Right cardiac atrium (tissue), 5 donors: ENCODE data around the gene NUPR1. TPM values are rescaled to one million over a fixed set of nuclear protein-coding genes. Genes with fewer than 3 reads are reported as not detected.
"Not testable (repeated sequence)": the region's sequence is repeated elsewhere in the genome, so short reads cannot be mapped to it uniquely, and the experiment has no call there.

ENCODE experiments used
- ATAC-seq, 2 donors: fragments of 200-7000 bp; cut with Tn5 transposase; one replicate each; pipeline versions ENCODE4 v1.8.0 to v1.9.1; 2020; ENCODE audit warnings: moderate library complexity in 2 of 2, mild to moderate bottlenecking in 1 of 2
- DNase-seq, 3 donors: peaks; one replicate each; pipeline ENCODE4 v3.0.0-alpha.2; 2020
- H3K27ac ChIP-seq: one replicate; pipeline ENCODE4 v1.5.1; 2013; ENCODE audit warnings: mild to moderate bottlenecking, low read length, control low read depth, moderate library complexity
- H3K27me3 ChIP-seq: one replicate; pipeline ENCODE4 v1.6.1; 2013; ENCODE audit not compliant: control insufficient read depth, insufficient read depth
- H3K4me1 ChIP-seq: one replicate; pipeline ENCODE4 v1.6.1; 2013; ENCODE audit warnings: low read length; ENCODE audit not compliant: control insufficient read depth, insufficient read depth
- H3K4me3 ChIP-seq: one replicate; pipeline ENCODE4 v1.5.1; 2013; ENCODE audit warnings: low read length, control low read depth
- H3K9me3 ChIP-seq: one replicate; pipeline ENCODE4 v1.6.1; 2013; ENCODE audit warnings: low read length; ENCODE audit not compliant: control insufficient read depth
- WGBS: extraction: QIAGEN DNeasy Blood & Tissue Kit; methylation state at CpG from one replicate; pipeline ENCODE4 v1.1.7; 2013; 5-methylcytosine and 5-hydroxymethylcytosine counted together
- intact Hi-C, 4 donors: fragments of 100-400 bp; cut with DNase I; formaldehyde crosslinking; loops; one replicate each; pipeline versions ENCODE4 v1.11.0 to v1.14.0; 2022 to 2023
- polyA plus RNA-seq: library from polyadenylated mRNA; stranded (reverse); fragments of 200-250 nt; gene quantifications from one replicate; pipeline ENCODE4 v1.2.3, GENCODE V29; 2013
- total RNA-seq, 4 donors: library from RNA; stranded (reverse); fragmentation: NEBNext Ultra II Directional; extraction: Animal tissue kit (Norgen Biotek cat#: 25700); gene quantifications; one replicate each; pipeline ENCODE4 v1.2.1, GENCODE V29; 2021
- donor health status: healthy with polysubstance abuse.
- donor health status: DM: no; HTN: yes; CAD: no.
- donor health status: DM: no; HTN: no; CAD: no.
- donor health status: DM: no; HTN: yes; CAD: no; lungs with severe emphysema.
- donor health status: DM: yes; HTN: yes; CAD: no.

The NUPR1 gene
- total and polyA plus RNA-seq, 5 donors, result 63.7 to 106 (median 67.9) TPM

- intact Hi-C loops, result no loop called here
- no peak for ATAC-seq
- Histone ChIP-seq H3K4me1 (no peaks in the 10 kb centered on the region), H3K27ac (no peak overlapping the region), H3K27me3 (no peaks in the 10 kb centered on the region), H3K4me3 (no peak overlapping the region), H3K9me3 (no peaks in the 10 kb centered on the region)
- WGBS, result 78% methylated on average over 8 of the region's 8 CpGs
- peak in 1 of 3 donors; percentile 5 for DNase-seq
Observed at GRCh38 chr16:28504707-28505404, 33.9 kb downstream of the NUPR1 start.

GRCh38 chr16:28503470-28504259, 35.1 kb downstream of the NUPR1 start:
- H3K27ac ChIP-seq, result no peak overlapping the region
- H3K4me1 ChIP-seq, result no peaks in the 10 kb centered on the region
- H3K9me3 ChIP-seq, result no peaks in the 10 kb centered on the region
- DNase-seq (no peak), ATAC-seq (no peak)
- intact Hi-C loops, result no loop called here
- no peaks in the 10 kb centered on the region for H3K27me3 ChIP-seq
- 81% methylated on average over 15 of the region's 15 CpGs for WGBS
- H3K4me3 ChIP-seq, result no peak overlapping the region

GRCh38 chr16:28502290-28502689, 36.5 kb downstream of the NUPR1 start:
- intact Hi-C loops, result no loop called here

GRCh38 chr16:28501258-28502232, 37.2 kb downstream of the NUPR1 start:
- H3K27me3 ChIP-seq, result no peaks in the 10 kb centered on the region
- no peak for ATAC-seq
- intact Hi-C loops, result no loop called here
- no peaks in the 10 kb centered on the region for H3K4me1 ChIP-seq
- WGBS, result 82% methylated on average over 19 of the region's 19 CpGs
- no peak for DNase-seq
- H3K9me3 ChIP-seq, result no peaks in the 10 kb centered on the region
- H3K4me3 ChIP-seq, result no peak overlapping the region
- H3K27ac ChIP-seq, result no peak overlapping the region

More at GRCh38 chr16:28502290-28502689, 36.5 kb downstream of the NUPR1 start:
- Histone ChIP-seq H3K27ac (no peak overlapping the region), H3K27me3 (no peaks in the 10 kb centered on the region), H3K9me3 (no peaks in the 10 kb centered on the region), H3K4me1 (no peaks in the 10 kb centered on the region), H3K4me3 (no peak overlapping the region)
- ATAC-seq, result no peak
- DNase-seq, result no peak
- WGBS, result 63% methylated on average over 2 of the region's 2 CpGs

GRCh38 chr16:28500476-28501180, 38.1 kb downstream of the NUPR1 start:
- H3K4me1 ChIP-seq, H3K27ac ChIP-seq, H3K27me3 ChIP-seq, intact Hi-C loops, H3K9me3 ChIP-seq, ATAC-seq, H3K4me3 ChIP-seq: not testable (repeated sequence)
- DNase-seq, result peak in 1 of 3 donors; percentile 6
- 78% methylated on average over 18 of the region's 18 CpGs for WGBS

GRCh38 chr16:28499854-28500253, 38.9 kb downstream of the NUPR1 start:
- intact Hi-C loops, result loop anchor here in 1 of 4 donors (10.0 kb wide), 1 partner anchor 115 kb away; the partner anchor contains the start of gene SULT1A1

GRCh38 chr16:28498666-28499381, 40.0 kb downstream of the NUPR1 start:
- Histone ChIP-seq H3K4me3 (no peak overlapping the region), H3K9me3 (no peaks in the 10 kb centered on the region), H3K27me3 (no peaks in the 10 kb centered on the region), H3K27ac (no peak overlapping the region), H3K4me1 (no peaks in the 10 kb centered on the region)
- DNase-seq, result peak in 1 of 3 donors; percentile 11
- WGBS, result 86% methylated on average over 15 of the region's 15 CpGs
- intact Hi-C loops, result loop anchor here in 1 of 4 donors (10.0 kb wide), 1 partner anchor 116 kb away; the partner anchor contains the start of gene SULT1A1
- ATAC-seq, result no peak

More at GRCh38 chr16:28499854-28500253, 38.9 kb downstream of the NUPR1 start:
- no peaks in the 10 kb centered on the region for H3K27me3 ChIP-seq
- WGBS, result 72% methylated on average over 10 of the region's 10 CpGs
- ATAC-seq (no peak), DNase-seq (no peak)
- H3K4me1 ChIP-seq, result no peaks in the 10 kb centered on the region
- no peaks in the 10 kb centered on the region for H3K9me3 ChIP-seq
- H3K4me3 ChIP-seq, result no peak overlapping the region
- no peak overlapping the region for H3K27ac ChIP-seq

GRCh38 chr16:28497861-28498599, 40.7 kb downstream of the NUPR1 start:
- Histone ChIP-seq H3K4me1 (no peaks in the 10 kb centered on the region), H3K4me3 (no peak overlapping the region), H3K27ac (no peak overlapping the region), H3K27me3 (no peaks in the 10 kb centered on the region), H3K9me3 (no peaks in the 10 kb centered on the region)
- WGBS, result 85% methylated on average over 33 of the region's 33 CpGs
- no peak for DNase-seq
- intact Hi-C loops, result loop anchor here in 1 of 4 donors (10.0 kb wide), 1 partner anchor 117 kb away; the partner anchor contains the start of gene SULT1A1
- ATAC-seq, result no peak

- DNase-seq (peak in 1 of 3 donors; percentile 11), ATAC-seq (no peak)
- no peaks in the 10 kb centered on the region for H3K27me3 ChIP-seq
- intact Hi-C loops, result loop anchor here in 1 of 4 donors (10.0 kb wide), 1 partner anchor 117 kb away; the partner anchor contains the start of gene SULT1A1
- no peaks in the 10 kb centered on the region for H3K9me3 ChIP-seq
- no peaks in the 10 kb centered on the region for H3K4me1 ChIP-seq
- WGBS, result 83% methylated on average over 9 of the region's 9 CpGs
- H3K4me3 ChIP-seq, result no peak overlapping the region
- H3K27ac ChIP-seq, result no peak overlapping the region
Observed at GRCh38 chr16:28497386-28497785, 41.4 kb downstream of the NUPR1 start.
